Measurements from ENCODE around the gene TFDP1.

The TFDP1 gene

DNA sequence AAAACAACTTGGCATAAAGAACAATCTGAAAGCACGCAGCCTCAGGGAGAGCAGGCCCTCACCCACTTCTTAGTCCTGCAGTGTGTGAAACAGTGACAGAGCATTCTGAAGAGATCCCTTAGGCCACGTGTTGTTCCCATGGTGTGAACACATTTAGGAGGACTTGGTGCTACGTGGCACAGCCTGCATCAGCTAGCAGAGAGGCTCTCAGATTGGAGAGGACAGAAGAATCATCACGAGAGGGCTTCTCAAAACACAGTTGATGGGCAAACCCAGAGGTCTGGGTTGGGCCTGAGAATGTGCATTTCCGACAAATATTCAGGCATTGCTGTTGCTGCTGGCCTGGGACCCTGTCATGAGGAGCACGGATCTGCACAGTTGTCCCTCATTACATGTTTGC, 26.1 kb upstream of the TFDP1 start:
- no peak for TF ChIP-seq POLR2A (IDR thresholded peaks at IDR 0.05; ENCODE audit: extremely low read depth, insufficient read length)
- TF ChIP-seq, protein P1, sequence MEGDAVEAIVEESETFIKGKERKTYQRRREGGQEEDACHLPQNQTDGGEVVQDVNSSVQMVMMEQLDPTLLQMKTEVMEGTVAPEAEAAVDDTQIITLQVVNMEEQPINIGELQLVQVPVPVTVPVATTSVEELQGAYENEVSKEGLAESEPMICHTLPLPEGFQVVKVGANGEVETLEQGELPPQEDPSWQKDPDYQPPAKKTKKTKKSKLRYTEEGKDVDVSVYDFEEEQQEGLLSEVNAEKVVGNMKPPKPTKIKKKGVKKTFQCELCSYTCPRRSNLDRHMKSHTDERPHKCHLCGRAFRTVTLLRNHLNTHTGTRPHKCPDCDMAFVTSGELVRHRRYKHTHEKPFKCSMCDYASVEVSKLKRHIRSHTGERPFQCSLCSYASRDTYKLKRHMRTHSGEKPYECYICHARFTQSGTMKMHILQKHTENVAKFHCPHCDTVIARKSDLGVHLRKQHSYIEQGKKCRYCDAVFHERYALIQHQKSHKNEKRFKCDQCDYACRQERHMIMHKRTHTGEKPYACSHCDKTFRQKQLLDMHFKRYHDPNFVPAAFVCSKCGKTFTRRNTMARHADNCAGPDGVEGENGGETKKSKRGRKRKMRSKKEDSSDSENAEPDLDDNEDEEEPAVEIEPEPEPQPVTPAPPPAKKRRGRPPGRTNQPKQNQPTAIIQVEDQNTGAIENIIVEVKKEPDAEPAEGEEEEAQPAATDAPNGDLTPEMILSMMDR (IDR thresholded peaks at IDR 0.05; ENCODE audit: low read depth, low read length): no peak
- no peak for TF ChIP-seq MYC (IDR thresholded peaks at IDR 0.05; ENCODE audit: low read depth, low read length)
- TF ChIP-seq MAX (IDR thresholded peaks at IDR 0.05; ENCODE audit: low read depth, low read length): no peak
- H3K4me3 ChIP-seq (ENCODE audit: low read depth, low read length): no peak overlapping the region
- DNase-seq (ENCODE audit: low read depth): no peak

- no peak for DNase-seq (ENCODE audit: low read depth)
- TF ChIP-seq POLR2A (IDR thresholded peaks at IDR 0.05; ENCODE audit: extremely low read depth, insufficient read length) (no peak), MAX (IDR thresholded peaks at IDR 0.05; ENCODE audit: low read depth, low read length) (no peak), MYC (IDR thresholded peaks at IDR 0.05; ENCODE audit: low read depth, low read length) (no peak)
- TF ChIP-seq, protein P1 (IDR thresholded peaks at IDR 0.05; ENCODE audit: low read depth, low read length): no peak
- H3K4me3 ChIP-seq (ENCODE audit: low read depth, low read length): no peak overlapping the region
These were observed 25.5 kb upstream of the TFDP1 start for GRCh38 chr13:113559061-113559460.

DNA sequence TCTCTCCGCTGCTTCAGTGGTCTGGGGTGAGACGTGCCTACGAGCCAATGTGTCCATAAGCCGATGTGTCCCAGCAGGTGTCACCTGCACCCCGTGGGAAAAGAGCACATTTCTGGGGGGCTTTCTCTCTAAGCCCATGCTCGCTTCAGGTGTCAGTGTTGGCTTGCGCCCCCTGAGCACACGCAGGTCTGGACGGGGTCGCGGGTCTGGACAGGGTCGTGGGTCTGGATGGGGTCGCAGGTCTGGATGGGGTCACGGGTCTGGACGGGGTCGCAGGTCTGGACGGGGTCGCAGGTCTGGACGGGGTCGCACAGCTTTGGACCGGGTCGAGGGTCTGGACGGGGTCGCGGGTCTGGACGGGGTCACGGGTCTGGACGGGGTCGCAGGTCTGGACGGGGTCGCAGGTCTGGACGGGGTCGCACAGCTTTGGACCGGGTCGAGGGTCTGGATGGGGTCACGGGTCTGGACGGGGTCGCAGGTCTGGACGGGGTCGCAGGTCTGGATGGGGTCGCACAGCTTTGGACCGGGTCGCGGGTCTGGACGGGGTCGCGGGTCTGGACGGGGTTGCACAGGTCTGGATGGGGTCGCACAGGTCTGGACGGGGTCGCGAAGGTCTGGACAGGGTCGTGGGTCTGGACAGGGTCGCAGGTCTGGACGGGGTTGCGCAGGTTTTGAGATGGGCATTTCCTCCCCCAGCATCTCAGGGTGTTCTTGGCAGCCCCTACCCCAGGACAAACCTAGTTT, 24.5 kb upstream of the TFDP1 start:
- no peak overlapping the region for H3K4me3 ChIP-seq (ENCODE audit: low read depth, low read length)
- DNase-seq (ENCODE audit: low read depth): no peak
- TF ChIP-seq MAX (IDR thresholded peaks at IDR 0.05; ENCODE audit: low read depth, low read length) (no peak), POLR2A (IDR thresholded peaks at IDR 0.05; ENCODE audit: extremely low read depth, insufficient read length) (no peak), MYC (IDR thresholded peaks at IDR 0.05; ENCODE audit: low read depth, low read length) (no peak)
- TF ChIP-seq, protein P1 (IDR thresholded peaks at IDR 0.05; ENCODE audit: low read depth, low read length): no peak

GRCh38 chr13:113560645-113561416, 23.7 kb upstream of the TFDP1 start:
- DNase-seq (ENCODE audit: low read depth): no peak
- no peak overlapping the region for H3K4me3 ChIP-seq (ENCODE audit: low read depth, low read length)
- TF ChIP-seq POLR2A (IDR thresholded peaks at IDR 0.05; ENCODE audit: extremely low read depth, insufficient read length) (no peak), MAX (IDR thresholded peaks at IDR 0.05; ENCODE audit: low read depth, low read length) (no peak), MYC (IDR thresholded peaks at IDR 0.05; ENCODE audit: low read depth, low read length) (no peak)
- TF ChIP-seq, protein P1 (IDR thresholded peaks at IDR 0.05; ENCODE audit: low read depth, low read length): no peak

DNA sequence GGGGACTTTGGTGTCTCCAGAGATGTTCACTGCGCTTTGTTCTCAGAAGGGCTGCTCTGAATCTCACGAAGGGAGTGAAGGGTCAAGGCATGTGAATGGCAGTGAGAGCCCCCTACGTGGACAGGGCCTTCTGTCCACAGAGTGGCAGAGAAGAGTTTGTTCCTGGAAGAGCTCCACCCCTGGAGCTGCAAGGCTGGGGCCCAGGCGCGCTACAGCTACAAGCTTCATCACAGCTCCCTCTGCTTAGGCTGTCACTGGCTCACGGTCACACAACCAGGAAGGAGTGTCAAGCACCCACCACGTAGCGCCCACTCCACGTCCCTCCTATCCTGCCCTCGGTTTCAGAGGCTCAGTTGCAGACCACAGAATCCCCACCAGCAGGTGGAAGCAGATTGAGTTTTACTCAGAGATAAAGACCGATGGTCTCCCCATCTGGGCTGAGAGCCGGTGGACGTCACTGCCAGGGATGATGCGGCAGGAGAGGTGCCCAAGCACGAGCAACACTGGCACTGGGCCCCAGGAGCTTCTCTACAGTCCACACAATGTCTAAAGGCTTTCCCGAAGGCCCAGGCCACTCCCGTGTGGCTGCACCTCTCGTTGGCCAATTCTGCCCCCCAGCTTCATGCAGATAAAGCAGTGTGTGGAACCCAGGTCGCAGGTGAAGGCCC, 23.0 kb upstream of the TFDP1 start:
- H3K4me3 ChIP-seq (ENCODE audit: low read depth, low read length): no peak overlapping the region
- TF ChIP-seq MYC (IDR thresholded peaks at IDR 0.05; ENCODE audit: low read depth, low read length) (no peak), MAX (IDR thresholded peaks at IDR 0.05; ENCODE audit: low read depth, low read length) (no peak), POLR2A (IDR thresholded peaks at IDR 0.05; ENCODE audit: extremely low read depth, insufficient read length) (no peak)
- TF ChIP-seq, protein P1 (IDR thresholded peaks at IDR 0.05; ENCODE audit: low read depth, low read length): no peak
- no peak for DNase-seq (ENCODE audit: low read depth)

Data from NB4 (cell line).